ENCODE data around the gene CGREF1. TPM values are rescaled to one million over a fixed set of nuclear protein-coding genes. Genes with fewer than 3 reads are reported as not detected.
A peak's percentile ranks its signal among the peaks of the same experiment; 100 is the strongest.

Gene CGREF1
- polyA plus RNA-seq, 1 of the 3 experiments (the other 2 are of a cell fraction), result 18.3 TPM

DNA sequence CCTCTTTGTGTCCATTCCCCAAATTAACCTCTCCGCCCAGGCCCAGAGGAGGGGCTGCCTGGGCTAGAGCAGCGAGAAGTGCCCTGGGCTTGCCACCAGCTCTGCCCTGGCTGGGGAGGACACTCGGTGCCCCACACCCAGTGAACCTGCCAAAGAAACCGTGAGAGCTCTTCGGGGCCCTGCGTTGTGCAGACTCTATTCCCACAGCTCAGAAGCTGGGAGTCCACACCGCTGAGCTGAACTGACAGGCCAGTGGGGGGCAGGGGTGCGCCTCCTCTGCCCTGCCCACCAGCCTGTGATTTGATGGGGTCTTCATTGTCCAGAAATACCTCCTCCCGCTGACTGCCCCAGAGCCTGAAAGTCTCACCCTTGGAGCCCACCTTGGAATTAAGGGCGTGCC, 18.9 kb downstream of the CGREF1 start:
- ChIA-PET POLR2A (interaction anchor here (0.6 to 2.0 kb wide), 2 partner anchors 25 to 91 kb away, joined by 3 to 6 read pairs; no protein-coding TSS in a partner anchor), CTCF (interaction anchor here (1.0 to 14.2 kb wide), 28 partner anchors 9 to 204 kb away, joined by 3 to 169 read pairs (median 5); partner anchors contain the start of genes ABHD1, CGREF1, KHK and PREB)
- Histone ChIP-seq H2AFZ (ENCODE audit: low read depth) (no peak overlapping the region), H3F3A (replicated peaks; ENCODE audit: insufficient read depth) (no peaks in the 10 kb centered on the region), H3K4me2 (no peak overlapping the region), H3K27me3 (ENCODE audit: insufficient read depth) (no peaks in the 10 kb centered on the region), H3K36me3 (replicated peaks in 1 of 2; ENCODE audit: control insufficient read depth in 1 of 2, insufficient read depth in 2 of 2, low read length in 1 of 2) (no peaks in the 10 kb centered on the region), H3K9ac (no peak overlapping the region), H3K4me1 (ENCODE audit: control insufficient read depth in 1 of 2, insufficient read depth in 2 of 2, low read depth in 1 of 2, low read length in 1 of 2) (peaks cover 4 to 21% of the 10 kb centered on the region in 2 experiments; a peak in 2 of 4 replicates), H4K20me1 (ENCODE audit: insufficient read depth) (no peaks in the 10 kb centered on the region), H3K79me2 (ENCODE audit: insufficient read depth) (no peaks in the 10 kb centered on the region), H3K9me2 (no peaks in the 10 kb centered on the region), H3K27ac (ENCODE audit: low read depth in 2 of 2, low read length in 1 of 2) (no peak overlapping the region; a peak in 1 of 4 replicates), H3K4me3 (ENCODE audit: low read depth in 2 of 2, low read length in 1 of 2) (no peak overlapping the region), H3K9me3 (no peaks in the 10 kb centered on the region)
- 83% methylated on average over 7 of the region's 10 CpGs for WGBS (ENCODE audit: low lambda C conversion rate)
- TF ChIP-seq TAF1 (IDR thresholded peaks at IDR 0.05; ENCODE audit: borderline replicate concordance, low read depth, low read length) (no peak), YY1 (IDR thresholded peaks at IDR 0.05; ENCODE audit: low read depth) (no peak), TEAD4 (IDR thresholded peaks at IDR 0.05; ENCODE audit: borderline replicate concordance, insufficient read depth) (no peak), RAD21 (IDR thresholded peaks at IDR 0.05; ENCODE audit: low read length) (0 out of 2 replicates have a peak, but pooled peaks have one; percentile 8), JUND (IDR thresholded peaks at IDR 0.05) (no peak), ELF1 (IDR thresholded peaks at IDR 0.05) (no peak)
- TF ChIP-seq, protein P1, sequence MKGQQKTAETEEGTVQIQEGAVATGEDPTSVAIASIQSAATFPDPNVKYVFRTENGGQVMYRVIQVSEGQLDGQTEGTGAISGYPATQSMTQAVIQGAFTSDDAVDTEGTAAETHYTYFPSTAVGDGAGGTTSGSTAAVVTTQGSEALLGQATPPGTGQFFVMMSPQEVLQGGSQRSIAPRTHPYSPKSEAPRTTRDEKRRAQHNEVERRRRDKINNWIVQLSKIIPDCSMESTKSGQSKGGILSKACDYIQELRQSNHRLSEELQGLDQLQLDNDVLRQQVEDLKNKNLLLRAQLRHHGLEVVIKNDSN (IDR thresholded peaks at IDR 0.05; ENCODE audit: borderline replicate concordance, low read depth), result no peak
- TF ChIP-seq, protein P2, sequence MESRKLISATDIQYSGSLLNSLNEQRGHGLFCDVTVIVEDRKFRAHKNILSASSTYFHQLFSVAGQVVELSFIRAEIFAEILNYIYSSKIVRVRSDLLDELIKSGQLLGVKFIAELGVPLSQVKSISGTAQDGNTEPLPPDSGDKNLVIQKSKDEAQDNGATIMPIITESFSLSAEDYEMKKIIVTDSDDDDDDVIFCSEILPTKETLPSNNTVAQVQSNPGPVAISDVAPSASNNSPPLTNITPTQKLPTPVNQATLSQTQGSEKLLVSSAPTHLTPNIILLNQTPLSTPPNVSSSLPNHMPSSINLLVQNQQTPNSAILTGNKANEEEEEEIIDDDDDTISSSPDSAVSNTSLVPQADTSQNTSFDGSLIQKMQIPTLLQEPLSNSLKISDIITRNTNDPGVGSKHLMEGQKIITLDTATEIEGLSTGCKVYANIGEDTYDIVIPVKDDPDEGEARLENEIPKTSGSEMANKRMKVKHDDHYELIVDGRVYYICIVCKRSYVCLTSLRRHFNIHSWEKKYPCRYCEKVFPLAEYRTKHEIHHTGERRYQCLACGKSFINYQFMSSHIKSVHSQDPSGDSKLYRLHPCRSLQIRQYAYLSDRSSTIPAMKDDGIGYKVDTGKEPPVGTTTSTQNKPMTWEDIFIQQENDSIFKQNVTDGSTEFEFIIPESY (IDR thresholded peaks at IDR 0.05; ENCODE audit: borderline replicate concordance, low read depth), result no peak
- DNase-seq, result peak; percentile 44

DNA sequence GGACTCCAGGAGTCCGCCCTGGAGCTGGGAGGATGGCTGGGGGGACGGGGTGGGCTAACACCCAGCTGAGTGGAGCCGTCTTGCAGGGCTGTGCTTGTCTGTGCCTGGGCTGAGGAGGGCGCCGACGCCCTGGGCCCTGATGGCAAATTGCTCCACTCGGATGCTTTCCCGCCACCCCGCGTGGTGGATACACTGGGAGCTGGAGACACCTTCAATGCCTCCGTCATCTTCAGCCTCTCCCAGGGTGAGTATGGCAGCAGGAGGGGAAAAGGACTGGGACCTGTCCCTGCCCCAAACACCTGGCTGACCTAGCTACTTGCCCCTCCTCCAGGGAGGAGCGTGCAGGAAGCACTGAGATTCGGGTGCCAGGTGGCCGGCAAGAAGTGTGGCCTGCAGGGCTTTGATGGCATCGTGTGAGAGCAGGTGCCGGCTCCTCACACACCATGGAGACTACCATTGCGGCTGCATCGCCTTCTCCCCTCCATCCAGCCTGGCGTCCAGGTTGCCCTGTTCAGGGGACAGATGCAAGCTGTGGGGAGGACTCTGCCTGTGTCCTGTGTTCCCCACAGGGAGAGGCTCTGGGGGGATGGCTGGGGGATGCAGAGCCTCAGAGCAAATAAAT, 19.5 kb downstream of the CGREF1 start:
- POLR2A ChIA-PET, result interaction anchor here (0.9 to 2.0 kb wide), 2 partner anchors 11 to 92 kb away, joined by 3 to 6 read pairs; no protein-coding TSS in a partner anchor
- Histone ChIP-seq H3K27me3 (ENCODE audit: insufficient read depth) (no peaks in the 10 kb centered on the region), H3K9me3 (no peaks in the 10 kb centered on the region), H3K4me3 (ENCODE audit: low read depth in 2 of 2, low read length in 1 of 2) (no peak overlapping the region), H3K9me2 (no peaks in the 10 kb centered on the region), H3K36me3 (replicated peaks in 1 of 2; ENCODE audit: control insufficient read depth in 1 of 2, insufficient read depth in 2 of 2, low read length in 1 of 2) (no peaks in the 10 kb centered on the region), H2AFZ (ENCODE audit: low read depth) (no peak overlapping the region), H3K9ac (no peak overlapping the region), H4K20me1 (ENCODE audit: insufficient read depth) (no peaks in the 10 kb centered on the region), H3F3A (replicated peaks; ENCODE audit: insufficient read depth) (no peaks in the 10 kb centered on the region), H3K4me1 (ENCODE audit: control insufficient read depth in 1 of 2, insufficient read depth in 2 of 2, low read depth in 1 of 2, low read length in 1 of 2) (peaks cover 4 to 21% of the 10 kb centered on the region in 2 experiments; a peak in 2 of 4 replicates), H3K4me2 (no peak overlapping the region), H3K27ac (ENCODE audit: low read depth in 2 of 2, low read length in 1 of 2) (no peak overlapping the region), H3K79me2 (ENCODE audit: insufficient read depth) (no peaks in the 10 kb centered on the region)
- CTCF ChIA-PET, result interaction anchor here (0.6 to 14.2 kb wide), 39 partner anchors 8 to 383 kb away, joined by 3 to 169 read pairs (median 4); partner anchors contain the start of genes ABHD1, CGREF1, KHK and PREB
- 94% methylated on average over 15 of the region's 19 CpGs for WGBS (ENCODE audit: low lambda C conversion rate)
- DNase-seq, result peak; percentile 44
- TF ChIP-seq RAD21 (IDR thresholded peaks at IDR 0.05; ENCODE audit: low read length) (no peak), GATA2 (CRISPR knock-in tag; IDR thresholded peaks at IDR 0.05) (no peak), FOXM1 (IDR thresholded peaks at IDR 0.05; ENCODE audit: low read depth) (no peak), YY1 (IDR thresholded peaks at IDR 0.05; ENCODE audit: low read depth) (no peak), FOXJ3 (CRISPR knock-in tag; IDR thresholded peaks at IDR 0.05) (no peak), MXI1 (IDR thresholded peaks at IDR 0.05; ENCODE audit: low read depth, low read length) (no peak), JUND (IDR thresholded peaks at IDR 0.05) (no peak), SMC3 (IDR thresholded peaks at IDR 0.05; ENCODE audit: low read depth, low read length) (no peak), EP300 (IDR thresholded peaks at IDR 0.05; ENCODE audit: borderline replicate concordance in 1 of 2, low read depth in 1 of 2, low read length in 1 of 2) (no peak), SIN3A (IDR thresholded peaks at IDR 0.05; ENCODE audit: borderline replicate concordance, low read depth, low read length) (no peak), NFIC (IDR thresholded peaks at IDR 0.05; ENCODE audit: borderline replicate concordance) (no peak)
- TF ChIP-seq, protein P3, sequence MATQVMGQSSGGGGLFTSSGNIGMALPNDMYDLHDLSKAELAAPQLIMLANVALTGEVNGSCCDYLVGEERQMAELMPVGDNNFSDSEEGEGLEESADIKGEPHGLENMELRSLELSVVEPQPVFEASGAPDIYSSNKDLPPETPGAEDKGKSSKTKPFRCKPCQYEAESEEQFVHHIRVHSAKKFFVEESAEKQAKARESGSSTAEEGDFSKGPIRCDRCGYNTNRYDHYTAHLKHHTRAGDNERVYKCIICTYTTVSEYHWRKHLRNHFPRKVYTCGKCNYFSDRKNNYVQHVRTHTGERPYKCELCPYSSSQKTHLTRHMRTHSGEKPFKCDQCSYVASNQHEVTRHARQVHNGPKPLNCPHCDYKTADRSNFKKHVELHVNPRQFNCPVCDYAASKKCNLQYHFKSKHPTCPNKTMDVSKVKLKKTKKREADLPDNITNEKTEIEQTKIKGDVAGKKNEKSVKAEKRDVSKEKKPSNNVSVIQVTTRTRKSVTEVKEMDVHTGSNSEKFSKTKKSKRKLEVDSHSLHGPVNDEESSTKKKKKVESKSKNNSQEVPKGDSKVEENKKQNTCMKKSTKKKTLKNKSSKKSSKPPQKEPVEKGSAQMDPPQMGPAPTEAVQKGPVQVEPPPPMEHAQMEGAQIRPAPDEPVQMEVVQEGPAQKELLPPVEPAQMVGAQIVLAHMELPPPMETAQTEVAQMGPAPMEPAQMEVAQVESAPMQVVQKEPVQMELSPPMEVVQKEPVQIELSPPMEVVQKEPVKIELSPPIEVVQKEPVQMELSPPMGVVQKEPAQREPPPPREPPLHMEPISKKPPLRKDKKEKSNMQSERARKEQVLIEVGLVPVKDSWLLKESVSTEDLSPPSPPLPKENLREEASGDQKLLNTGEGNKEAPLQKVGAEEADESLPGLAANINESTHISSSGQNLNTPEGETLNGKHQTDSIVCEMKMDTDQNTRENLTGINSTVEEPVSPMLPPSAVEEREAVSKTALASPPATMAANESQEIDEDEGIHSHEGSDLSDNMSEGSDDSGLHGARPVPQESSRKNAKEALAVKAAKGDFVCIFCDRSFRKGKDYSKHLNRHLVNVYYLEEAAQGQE (IDR thresholded peaks at IDR 0.05; ENCODE audit: low read depth, low read length), result no peak
- TF ChIP-seq, protein P4, sequence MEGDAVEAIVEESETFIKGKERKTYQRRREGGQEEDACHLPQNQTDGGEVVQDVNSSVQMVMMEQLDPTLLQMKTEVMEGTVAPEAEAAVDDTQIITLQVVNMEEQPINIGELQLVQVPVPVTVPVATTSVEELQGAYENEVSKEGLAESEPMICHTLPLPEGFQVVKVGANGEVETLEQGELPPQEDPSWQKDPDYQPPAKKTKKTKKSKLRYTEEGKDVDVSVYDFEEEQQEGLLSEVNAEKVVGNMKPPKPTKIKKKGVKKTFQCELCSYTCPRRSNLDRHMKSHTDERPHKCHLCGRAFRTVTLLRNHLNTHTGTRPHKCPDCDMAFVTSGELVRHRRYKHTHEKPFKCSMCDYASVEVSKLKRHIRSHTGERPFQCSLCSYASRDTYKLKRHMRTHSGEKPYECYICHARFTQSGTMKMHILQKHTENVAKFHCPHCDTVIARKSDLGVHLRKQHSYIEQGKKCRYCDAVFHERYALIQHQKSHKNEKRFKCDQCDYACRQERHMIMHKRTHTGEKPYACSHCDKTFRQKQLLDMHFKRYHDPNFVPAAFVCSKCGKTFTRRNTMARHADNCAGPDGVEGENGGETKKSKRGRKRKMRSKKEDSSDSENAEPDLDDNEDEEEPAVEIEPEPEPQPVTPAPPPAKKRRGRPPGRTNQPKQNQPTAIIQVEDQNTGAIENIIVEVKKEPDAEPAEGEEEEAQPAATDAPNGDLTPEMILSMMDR (IDR thresholded peaks at IDR 0.05), result no peak

Data from SK-N-SH (cell line).